ENCODE data around the gene NEK5.
A peak's percentile ranks its signal among the peaks of the same experiment; 100 is the strongest.

NEK5 gene

GRCh38 chr13:52011632-52012511 is 117.0 kb downstream of the NEK5 start, which contains the start of gene ALG11:
ALG11 (plus strand) TSS chr13:52012398; CDS start chr13:52012419, 21 bp downstream.
- peak; percentile 99 for DNase-seq (ENCODE audit: low read depth, low spot score)

- DNase-seq (ENCODE audit: low read depth, low spot score): no peak
Measured at GRCh38 chr13:52010890-52011631, 117.8 kb downstream of the NEK5 start, which contains the start of gene ATP7B. ATP7B (minus strand) TSS chr13:52011450; CDS start chr13:52011337, 113 bp downstream.

DNA sequence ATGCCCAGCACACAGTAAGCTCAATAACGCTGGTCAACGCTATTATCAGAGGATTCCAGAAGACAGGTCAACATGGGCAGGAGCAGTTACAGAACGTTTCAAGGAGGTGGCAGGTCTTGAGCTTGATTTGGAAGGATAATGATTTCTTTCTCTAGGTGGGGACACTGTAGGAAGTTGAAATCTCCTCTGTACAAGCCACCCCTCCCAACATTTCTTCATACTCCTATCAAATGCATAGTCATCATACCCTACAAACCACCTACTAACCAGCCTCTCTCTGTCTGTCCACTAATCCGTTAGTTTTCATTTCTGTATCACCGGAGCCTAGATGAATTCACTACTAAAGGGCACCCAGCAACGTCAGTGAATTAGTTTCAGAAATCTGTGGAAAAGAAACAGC is 118.9 kb downstream of the NEK5 start:
- DNase-seq (ENCODE audit: low read depth, low spot score): no peak

- no peak for DNase-seq (ENCODE audit: low read depth, low spot score)
Measured at GRCh38 chr13:52006523-52007245, 122.2 kb downstream of the NEK5 start.

DNA sequence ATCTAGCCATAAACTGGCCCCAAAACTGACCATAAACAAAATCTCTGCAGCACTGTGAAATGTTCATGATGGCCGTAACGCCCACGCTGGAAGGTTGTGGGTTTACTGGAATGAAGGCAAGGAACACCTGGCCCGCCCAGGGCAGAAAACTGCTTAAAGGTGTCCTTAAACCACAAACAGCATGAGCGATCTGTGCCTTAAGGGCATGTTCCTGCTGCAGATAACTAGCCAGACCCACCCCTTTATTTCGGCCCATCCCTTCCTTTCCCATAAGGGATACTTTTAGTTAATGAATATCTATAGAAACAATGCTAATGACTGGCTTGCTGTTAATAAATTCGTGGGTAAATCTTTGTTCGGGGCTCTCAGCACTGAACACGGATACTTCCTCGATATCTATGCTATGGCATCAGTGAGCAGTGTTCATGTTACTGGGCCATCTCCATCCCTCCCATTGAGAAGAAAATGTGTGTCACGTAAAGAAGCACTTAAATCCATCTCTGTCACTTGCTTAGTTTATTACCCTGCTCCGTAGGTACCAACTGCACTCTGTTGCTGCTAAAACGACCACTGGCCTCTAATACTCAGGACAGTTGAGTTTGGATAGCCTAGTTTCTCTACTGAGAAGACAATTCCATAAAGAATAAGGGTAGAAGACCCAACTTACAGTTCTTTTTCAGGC is 122.9 kb downstream of the NEK5 start:
- DNase-seq (ENCODE audit: low read depth, low spot score): no peak

GRCh38 chr13:52004511-52005170 is 124.2 kb downstream of the NEK5 start:
- DNase-seq (ENCODE audit: low read depth, low spot score): no peak

DNA sequence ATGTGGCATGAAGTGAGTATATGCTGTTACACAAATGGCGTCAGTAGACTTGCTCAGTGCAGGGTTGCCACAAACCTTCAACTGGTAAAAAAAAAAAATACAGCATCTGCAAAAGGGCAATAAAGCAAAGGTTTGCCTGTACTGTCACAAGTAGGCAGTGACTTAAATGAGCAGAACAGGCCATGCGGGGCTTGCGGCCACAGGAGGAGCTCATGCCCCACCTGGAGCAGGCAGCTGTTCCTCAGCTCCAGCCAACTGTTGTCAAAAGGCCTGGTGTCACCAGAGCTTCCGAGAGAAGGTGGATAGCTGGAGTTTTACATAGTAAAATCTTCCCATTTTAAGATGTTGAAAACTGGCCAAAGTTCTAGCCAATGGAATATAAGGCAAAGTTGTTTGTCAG is 125.3 kb downstream of the NEK5 start:
- no peak for DNase-seq (ENCODE audit: low read depth, low spot score)

DNA sequence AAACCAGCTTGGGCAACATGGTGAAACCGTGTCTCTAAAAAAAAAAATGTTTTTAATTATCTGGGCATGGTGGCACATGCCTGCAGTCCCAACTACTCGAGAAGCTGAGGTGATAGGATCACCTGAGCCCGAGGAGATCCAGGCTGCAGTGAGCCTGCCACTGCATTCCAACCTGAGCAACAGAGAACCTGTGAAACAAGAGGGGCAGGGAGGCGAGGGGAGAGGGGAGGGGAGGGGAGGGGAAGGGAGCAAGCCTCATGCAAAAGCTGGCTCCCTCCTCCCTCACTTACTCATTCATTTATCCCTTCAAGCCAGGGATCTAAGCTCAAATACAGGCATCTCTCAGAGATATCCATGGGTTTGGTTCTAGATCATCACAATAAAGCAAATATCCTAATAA is 126.5 kb downstream of the NEK5 start:
- DNase-seq (ENCODE audit: low read depth, low spot score): no peak

DNA sequence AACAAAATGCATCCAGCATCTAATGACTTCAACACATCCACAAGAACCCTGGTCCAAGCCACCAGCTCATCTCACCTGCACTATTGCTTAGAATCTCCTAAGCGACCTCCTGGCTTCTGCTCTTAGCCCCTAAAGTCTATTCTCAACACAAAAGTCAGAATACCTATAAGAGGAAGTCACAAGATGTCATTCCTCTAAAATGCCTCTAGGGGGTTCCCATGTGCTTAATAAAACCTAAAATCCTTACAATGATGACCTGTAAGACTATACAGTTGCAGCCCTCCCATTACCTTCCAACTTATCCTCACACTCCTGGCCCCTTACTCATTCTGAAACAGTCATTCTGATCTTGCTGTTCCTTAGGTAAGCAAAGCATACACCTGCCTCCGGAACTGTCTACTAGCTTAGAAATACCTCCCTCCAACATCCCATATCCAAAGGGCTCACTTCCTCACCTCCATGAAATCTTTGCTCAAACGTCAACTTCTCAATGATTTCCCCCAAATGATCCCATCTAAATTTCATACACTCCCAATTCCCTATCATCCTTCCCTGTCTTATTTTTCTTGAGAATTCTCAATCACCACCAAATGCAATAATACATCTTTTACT is 127.6 kb downstream of the NEK5 start:
- DNase-seq (ENCODE audit: low read depth, low spot score): peak; percentile 36

DNA sequence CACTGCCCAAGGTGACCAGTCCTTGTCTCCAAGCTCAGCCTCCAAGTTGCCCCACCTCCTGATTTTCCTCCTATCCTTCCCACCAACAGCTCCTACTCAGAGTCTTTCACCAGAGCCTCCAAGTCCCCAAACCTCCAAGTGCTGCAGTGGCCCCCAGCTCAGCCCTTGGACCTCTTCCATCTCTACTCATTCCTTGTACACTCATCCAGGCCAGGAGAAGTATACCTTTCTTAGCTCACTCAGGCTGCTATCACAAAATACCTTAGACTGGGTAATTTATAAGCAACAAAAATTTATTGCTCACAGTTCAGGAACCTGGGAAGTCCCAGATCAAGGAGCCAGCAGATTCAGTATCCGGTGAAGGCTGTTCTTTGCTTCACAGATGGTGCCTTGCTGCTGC is 129.0 kb downstream of the NEK5 start:
- no peak for DNase-seq (ENCODE audit: low read depth, low spot score)

DNA sequence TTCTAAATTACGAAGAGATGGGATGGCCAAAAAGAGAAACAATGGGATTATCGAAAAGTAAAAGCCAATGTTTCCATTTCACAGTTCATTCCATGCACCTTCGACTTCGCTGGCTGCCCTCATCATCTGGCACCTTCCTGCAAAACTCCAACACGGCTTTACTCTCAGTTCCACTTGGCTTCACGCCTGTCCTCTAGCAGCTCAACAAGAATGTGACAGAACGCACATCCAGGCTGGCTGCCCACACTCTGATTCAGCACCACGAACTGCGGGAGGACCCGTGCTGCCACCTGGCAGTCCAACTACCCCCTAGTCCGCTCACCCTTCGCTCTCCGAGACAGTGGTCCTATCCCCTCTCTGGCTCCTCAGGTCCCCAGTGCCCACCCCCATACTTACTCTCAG is 129.4 kb downstream of the NEK5 start:
- DNase-seq (ENCODE audit: low read depth, low spot score): peak; percentile 57

DNA sequence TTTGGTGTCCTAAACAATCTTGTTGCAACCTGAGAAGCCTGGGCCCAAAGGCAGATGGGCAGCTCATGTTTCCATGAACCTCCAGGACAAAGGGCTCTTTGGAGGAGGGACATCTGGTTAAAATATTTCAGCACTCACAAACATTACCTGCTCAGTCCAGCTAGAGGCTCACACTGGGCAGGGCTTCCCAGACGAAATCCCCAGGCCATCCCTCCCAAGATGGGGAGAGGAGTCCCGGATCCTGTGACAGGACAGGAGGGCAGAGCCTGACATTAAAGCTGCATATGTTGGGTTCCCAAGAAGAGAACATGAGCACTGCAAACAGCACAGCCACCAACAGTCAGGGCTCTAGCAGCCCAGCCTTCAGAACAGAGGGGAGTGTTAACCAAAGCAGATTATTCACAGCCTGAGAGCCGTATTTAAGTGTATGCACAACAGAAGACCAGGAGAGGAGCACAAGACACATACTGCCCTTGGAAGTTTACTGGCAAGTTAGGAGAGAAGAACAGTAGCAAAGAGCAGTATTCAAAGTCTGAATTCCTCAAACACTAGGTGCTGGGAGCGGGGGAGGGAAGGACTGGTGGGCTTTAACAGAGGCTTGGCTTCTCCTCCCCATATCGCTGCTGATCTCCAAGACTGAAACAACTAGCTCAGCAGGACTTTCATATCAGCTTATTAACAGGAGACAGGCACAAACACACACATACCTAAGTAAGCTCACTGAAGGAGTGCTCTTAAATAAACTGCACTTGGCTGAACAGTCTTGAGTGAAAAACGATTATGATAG is 130.0 kb downstream of the NEK5 start:
- DNase-seq (ENCODE audit: low read depth, low spot score): no peak

- DNase-seq (ENCODE audit: low read depth, low spot score): no peak
Measured at GRCh38 chr13:51997641-51998330, 131.1 kb downstream of the NEK5 start.

GRCh38 chr13:51997186-51997585 is 131.7 kb downstream of the NEK5 start:
- no peak for DNase-seq (ENCODE audit: low read depth, low spot score)

- no peak for DNase-seq (ENCODE audit: low read depth, low spot score)
Measured at GRCh38 chr13:51996641-51997040, 132.2 kb downstream of the NEK5 start.

- DNase-seq (ENCODE audit: low read depth, low spot score): peak; percentile 53
Measured at GRCh38 chr13:51995677-51996551, 133.0 kb downstream of the NEK5 start.

DNA sequence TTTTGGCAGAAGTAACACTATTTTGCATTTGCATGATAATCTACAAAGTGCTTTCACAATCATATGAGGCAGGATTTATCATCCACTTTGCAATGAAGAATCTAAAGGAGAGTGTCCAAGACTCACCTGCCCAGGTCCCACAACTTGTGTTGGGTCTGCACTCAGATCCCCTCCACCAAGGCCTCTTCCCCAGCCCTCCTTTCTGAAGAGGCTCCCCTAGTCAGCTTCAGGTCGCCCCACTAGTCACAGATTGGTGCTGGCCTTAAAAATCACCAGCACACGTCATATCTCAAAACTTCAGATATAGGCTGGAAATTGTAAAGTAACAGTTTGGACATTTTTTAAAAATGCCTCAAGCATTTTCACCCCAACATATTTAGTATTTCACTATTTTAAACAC is 135.2 kb downstream of the NEK5 start:
- DNase-seq (ENCODE audit: low read depth, low spot score): no peak

- no peak for DNase-seq (ENCODE audit: low read depth, low spot score)
Measured at GRCh38 chr13:51988988-51989618, 139.8 kb downstream of the NEK5 start.

Measured in astrocyte of the hippocampus (primary cell).